Kidney epithelial cell (primary cell): ENCODE measurements around the gene ST3GAL2. TPM values are rescaled to one million over a fixed set of nuclear protein-coding genes. Genes with fewer than 3 reads are reported as not detected.
A peak's percentile ranks its signal among the peaks of the same experiment; 100 is the strongest.
"Not testable (repeated sequence)": the region's sequence is repeated elsewhere in the genome, so short reads cannot be mapped to it uniquely, and the experiment has no call there.

Experiments used
- DNase-seq: peaks from one replicate; pipeline ENCODE4 v3.0.0-alpha.2; 2010; ENCODE audit warnings: low read depth
- H3K27me3 ChIP-seq: 2 replicates; pipeline ENCODE4 v1.6.0; 2011; ENCODE audit warnings: low read length; ENCODE audit not compliant: control insufficient read depth, insufficient read depth
- H3K36me3 ChIP-seq: 2 replicates; pipeline ENCODE4 v1.5.1; 2011; ENCODE audit warnings: low read length; ENCODE audit not compliant: control insufficient read depth, insufficient read depth
- H3K4me3 ChIP-seq: 2 replicates; pipeline ENCODE4 v1.5.1; 2011; ENCODE audit warnings: low read depth, mild to moderate bottlenecking, control low read depth, low read length
- CTCF ChIP-seq: IDR thresholded peaks from 2 replicates; pipeline ENCODE4 v1.5.1; 2011; ENCODE audit warnings: mild to moderate bottlenecking, moderate library complexity, low read length, control low read depth, inconsistent platforms; ENCODE audit not compliant: insufficient read depth, poor library complexity, severe bottlenecking
- total RNA-seq: library from RNA; depleted of rRNA; stranded (reverse); fragments of >200 nt; gene quantifications from 2 replicates; pipeline ENCODE4 v1.2.3, GENCODE V29; 2015

ST3GAL2 gene
- total RNA-seq, 1 donor from 2014 or later: 22.6 TPM

- H3K4me3 ChIP-seq: no peak overlapping the region
- H3K27me3 ChIP-seq: no peaks in the 10 kb centered on the region
- H3K36me3 ChIP-seq: peaks cover 2% of the 10 kb centered on the region
- TF ChIP-seq CTCF: no peak
- DNase-seq: no peak
These were observed 63.0 kb downstream of the ST3GAL2 start for GRCh38 chr16:70375636-70376611.

GRCh38 chr16:70374213-70374612 lies 64.7 kb downstream of the ST3GAL2 start:
- Histone ChIP-seq H3K36me3 (peaks cover 2% of the 10 kb centered on the region), H3K4me3 (no peak overlapping the region), H3K27me3 (no peaks in the 10 kb centered on the region)
- DNase-seq: no peak
- TF ChIP-seq CTCF: no peak

- peaks cover 2% of the 10 kb centered on the region for H3K36me3 ChIP-seq
- DNase-seq: no peak
- no peak for TF ChIP-seq CTCF
- no peaks in the 10 kb centered on the region for H3K27me3 ChIP-seq
- H3K4me3 ChIP-seq: no peak overlapping the region
These were observed 65.8 kb downstream of the ST3GAL2 start for GRCh38 chr16:70372921-70373728.

GRCh38 chr16:70370924-70371323 lies 68.0 kb downstream of the ST3GAL2 start:
- Histone ChIP-seq H3K4me3 (no peak overlapping the region), H3K27me3 (no peaks in the 10 kb centered on the region), H3K36me3 (peaks cover 4% of the 10 kb centered on the region)
- DNase-seq: no peak
- no peak for TF ChIP-seq CTCF

GRCh38 chr16:70370145-70370544 lies 68.8 kb downstream of the ST3GAL2 start:
- TF ChIP-seq CTCF: peak; percentile 73
- H3K36me3 ChIP-seq, DNase-seq, H3K27me3 ChIP-seq, H3K4me3 ChIP-seq: not testable (repeated sequence)
